SHP77 treated with DMSO at 0.1 percent for 48 hours (cell line): ENCODE measurements around the gene RAP1GAP2.

Experiments
- DNase-seq: peaks from one replicate; lab custom pipeline; 2025; lab: John Stamatoyannopoulos, UW

Gene RAP1GAP2

DNA sequence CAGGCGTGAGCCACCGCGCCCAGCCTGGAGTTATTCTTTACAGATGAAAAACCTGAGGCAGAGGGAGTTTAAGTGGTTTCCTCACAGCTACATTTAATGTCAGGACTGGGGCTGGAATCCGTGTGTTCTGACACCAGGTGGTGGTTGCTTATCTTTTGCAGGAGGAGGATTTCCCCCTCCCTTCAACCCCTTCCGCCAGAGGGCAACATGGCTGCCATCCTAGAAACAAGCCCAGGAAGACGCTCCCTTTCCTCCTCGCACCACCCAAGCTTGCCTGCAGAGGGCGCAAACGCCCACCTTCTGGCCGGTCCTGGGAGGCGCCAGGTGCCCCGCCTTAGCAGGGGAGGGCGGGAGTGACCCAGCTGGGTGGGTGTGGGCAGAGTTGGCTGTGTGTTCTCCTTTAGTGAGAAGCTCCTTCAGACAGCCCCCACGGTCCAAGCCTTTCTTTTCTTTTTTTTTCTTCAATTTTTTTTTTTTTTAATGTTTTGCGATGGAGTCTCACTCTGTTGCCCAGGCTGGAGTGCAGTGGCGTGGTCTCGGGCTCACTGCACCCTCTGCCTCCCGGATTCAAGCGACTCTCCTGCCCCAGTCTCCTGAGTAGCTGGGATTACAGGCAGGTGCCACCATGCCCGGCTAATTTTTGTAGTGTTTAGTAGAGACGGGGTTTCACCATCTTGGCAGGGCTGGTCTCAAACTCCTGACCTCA, 9.9 kb upstream of the RAP1GAP2 start:
- DNase-seq = peak; percentile 90

DNA sequence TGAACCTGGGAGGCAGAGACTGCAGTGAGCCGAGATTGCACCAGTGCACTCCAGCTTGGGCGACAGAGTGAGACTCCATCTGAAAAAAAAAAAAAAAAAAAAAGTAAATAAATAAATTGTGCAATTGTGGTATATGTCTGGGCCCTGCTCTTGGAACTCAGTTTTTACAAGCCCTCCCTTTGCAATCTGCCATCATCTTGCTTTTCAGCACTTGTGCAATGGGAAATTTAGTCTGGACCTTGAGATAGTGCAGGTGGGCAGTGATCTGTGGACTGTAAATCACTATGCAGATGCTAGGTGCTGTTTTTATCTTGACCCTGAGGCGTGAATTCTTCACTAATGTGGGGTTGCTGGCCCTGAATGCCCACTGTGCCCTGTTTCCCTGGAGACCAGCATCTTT, 6.5 kb upstream of the RAP1GAP2 start:
- DNase-seq = no peak

- DNase-seq = no peak
These were observed 3.7 kb upstream of the RAP1GAP2 start for GRCh38 chr17:2792366-2793169.

GRCh38 chr17:2794111-2794803, 2.0 kb upstream of the RAP1GAP2 start:
- no peak for DNase-seq

DNA sequence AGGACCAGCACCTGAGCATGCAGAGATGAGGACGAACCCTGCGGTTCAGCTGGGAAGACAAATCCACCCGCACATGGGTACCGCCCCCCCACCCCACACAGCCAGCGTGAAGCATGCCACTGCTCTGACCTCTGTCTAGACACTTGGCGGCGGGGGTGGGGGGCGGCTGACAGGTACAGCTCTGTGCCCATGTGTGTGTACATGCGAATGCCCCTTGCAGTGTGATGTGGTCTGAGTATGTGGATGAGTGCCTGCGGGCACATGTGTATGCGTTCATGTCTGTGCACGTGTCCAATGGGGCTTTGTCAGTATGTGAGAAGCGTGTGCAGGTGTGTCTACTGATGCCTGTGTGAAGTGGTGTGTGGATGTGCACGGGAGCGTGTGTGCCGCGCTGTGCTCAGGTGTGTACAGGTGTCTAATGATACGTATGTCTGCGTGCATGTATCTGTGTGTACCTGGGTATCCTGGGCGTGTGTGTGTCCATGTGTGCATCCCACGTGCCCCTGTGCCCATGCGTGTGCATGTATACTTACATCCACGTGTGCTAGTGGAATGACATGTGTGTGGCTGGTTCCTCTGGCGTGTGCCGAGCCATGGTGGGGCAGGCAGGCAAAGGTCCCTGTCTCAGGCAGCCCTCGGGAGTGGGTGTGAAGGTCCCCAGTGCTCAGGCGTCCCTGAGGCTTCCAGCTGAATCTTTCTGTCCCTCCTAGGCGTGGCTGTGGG, 636 bp upstream of the RAP1GAP2 start:
- no peak for DNase-seq

- DNase-seq = no peak
These were observed 988 bp downstream of the RAP1GAP2 start for GRCh38 chr17:2797226-2797625.

DNA sequence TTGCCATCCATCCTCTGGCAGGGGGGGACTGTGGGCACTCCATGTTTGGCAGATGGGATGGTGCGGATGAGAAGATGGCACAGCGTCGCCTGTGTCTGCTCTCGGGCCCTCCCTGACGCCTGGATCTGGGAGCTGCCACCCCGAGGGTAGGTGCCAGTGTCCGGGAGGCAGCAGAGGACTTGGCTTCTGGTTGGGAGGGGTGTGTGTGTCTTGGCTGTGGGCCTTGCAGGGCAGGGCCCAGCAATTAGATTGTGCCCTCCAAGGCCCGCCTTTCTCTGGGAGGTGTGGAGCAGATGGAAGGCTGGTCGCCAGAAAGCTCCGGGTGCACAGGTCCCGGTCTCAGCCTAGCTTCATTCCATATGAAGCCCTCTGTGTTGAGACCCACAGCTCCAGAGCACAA, 1.4 kb downstream of the RAP1GAP2 start:
- DNase-seq = peak; percentile 20

DNA sequence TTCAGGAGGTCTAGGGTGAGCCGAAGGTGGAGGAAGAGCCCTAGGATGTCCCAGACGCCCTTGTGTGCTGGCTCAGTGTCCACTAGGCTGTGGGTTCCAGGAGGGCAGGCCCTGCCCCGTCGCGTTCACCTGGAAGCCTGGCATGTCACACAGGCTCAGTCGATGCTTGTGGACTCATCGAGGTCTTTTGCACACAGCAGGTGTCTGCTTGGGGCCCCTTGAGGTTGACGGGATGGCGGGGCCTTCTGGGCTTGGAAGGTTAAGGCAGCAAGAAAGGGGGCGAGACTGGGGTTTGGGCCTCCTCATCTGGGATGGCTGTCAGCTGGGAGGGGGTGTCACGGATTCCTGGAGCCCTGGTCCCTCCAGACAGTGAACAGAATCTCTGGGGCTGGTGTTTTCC, 1.9 kb downstream of the RAP1GAP2 start:
- no peak for DNase-seq

- no peak for DNase-seq
These were observed 2.4 kb downstream of the RAP1GAP2 start for GRCh38 chr17:2798678-2799077.

- DNase-seq = no peak
These were observed 3.4 kb downstream of the RAP1GAP2 start for GRCh38 chr17:2799653-2800052.

GRCh38 chr17:2800367-2800766, 4.1 kb downstream of the RAP1GAP2 start:
- DNase-seq = no peak

GRCh38 chr17:2801841-2802240, 5.6 kb downstream of the RAP1GAP2 start:
- DNase-seq = no peak

- no peak for DNase-seq
These were observed 6.3 kb downstream of the RAP1GAP2 start for GRCh38 chr17:2802574-2802973.

DNA sequence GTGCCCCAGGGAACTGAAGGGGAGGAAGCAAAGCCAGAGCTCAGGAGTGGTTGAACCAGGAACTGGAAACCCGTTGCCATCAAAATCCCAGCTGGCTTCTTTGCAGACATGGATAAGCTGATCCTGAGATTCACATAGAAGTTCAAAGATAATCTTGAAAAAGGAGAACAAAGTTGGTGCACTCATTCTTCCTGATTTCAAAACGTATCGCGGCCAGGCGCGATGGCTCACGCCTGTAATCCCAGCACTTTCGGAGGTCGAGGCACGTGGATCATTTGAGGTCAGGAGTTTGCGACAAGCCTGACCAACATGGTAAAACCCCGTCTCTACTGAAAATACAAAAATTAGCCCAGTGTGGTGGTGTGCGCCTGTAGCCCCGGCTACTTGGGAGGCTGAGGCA, 7.1 kb downstream of the RAP1GAP2 start:
- DNase-seq = no peak

DNA sequence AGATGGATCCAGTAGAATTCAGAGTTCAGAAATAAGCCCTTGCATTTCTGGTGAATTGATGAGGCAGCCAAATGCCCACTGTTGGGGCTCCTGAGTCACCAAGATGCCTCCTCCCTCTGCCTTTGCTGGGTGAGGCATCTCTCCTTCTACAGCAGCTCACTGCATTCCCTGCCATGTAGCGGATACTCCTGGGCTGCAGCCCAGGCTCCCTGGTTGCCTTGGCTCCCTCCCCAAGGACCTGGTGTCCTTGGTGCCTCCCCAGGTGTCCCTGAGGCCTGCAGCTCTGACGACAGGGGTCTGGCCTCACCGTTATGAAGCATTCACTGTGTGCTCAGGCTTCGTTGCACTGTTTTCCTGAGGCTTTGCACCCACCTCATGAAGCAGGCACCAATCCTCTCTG, 7.7 kb downstream of the RAP1GAP2 start:
- no peak for DNase-seq

GRCh38 chr17:2804912-2805311, 8.7 kb downstream of the RAP1GAP2 start:
- no peak for DNase-seq

- DNase-seq = no peak
These were observed 9.7 kb downstream of the RAP1GAP2 start for GRCh38 chr17:2805961-2806360.

GRCh38 chr17:2808367-2809335, 12.4 kb downstream of the RAP1GAP2 start:
- DNase-seq = no peak

DNA sequence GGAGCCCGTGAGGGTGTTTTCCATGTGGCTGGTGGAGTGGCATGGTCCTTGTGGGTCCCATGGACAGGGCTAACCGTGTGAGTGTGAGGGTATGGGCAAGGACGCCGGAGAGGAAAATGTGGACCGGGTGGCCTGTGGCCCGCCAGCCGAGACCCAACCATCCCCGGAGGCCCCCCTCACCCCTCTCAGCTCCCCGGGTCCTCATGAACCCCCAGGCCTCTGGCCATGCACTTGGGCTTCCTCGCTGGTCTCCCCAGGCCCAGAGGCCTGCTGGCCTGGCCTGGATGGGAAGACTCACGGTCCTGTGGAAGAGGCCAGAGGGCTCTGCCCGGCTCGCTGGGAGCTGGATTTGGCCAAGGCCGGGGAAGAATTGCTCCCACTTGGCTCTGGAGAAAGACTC, 13.1 kb downstream of the RAP1GAP2 start:
- no peak for DNase-seq

DNA sequence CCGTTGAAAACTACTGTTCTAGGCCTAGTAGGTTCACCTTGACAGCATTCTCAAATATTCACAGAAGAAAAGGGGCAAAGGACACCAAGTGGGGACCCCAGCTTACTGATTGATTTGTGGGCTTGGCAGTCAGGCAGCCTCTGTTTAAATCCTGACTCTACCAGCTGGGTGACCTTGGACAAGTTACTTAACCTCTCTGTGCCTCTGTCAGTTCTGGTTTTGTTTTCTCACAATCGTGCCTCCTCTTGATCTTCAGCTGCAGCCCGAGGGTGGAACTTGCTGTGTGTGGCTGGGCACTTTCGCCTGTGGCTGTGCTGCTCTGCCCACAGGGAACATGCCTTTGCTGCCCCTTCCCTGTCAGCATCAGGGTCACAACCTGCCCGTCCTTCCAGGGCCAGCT, 17.8 kb downstream of the RAP1GAP2 start:
- DNase-seq = no peak
